ENCODE data around the gene UMODL1.

- TF ChIP-seq ZFP30 (CRISPR knock-in tag; IDR thresholded peaks at IDR 0.05), result no peak
- TF ChIP-seq ZC3H10 (CRISPR knock-in tag; IDR thresholded peaks at IDR 0.05), result no peak
- no peak for TF ChIP-seq RARB (CRISPR knock-in tag; IDR thresholded peaks at IDR 0.05)
- TF ChIP-seq GLIS3 (CRISPR knock-in tag; IDR thresholded peaks at IDR 0.05), result no peak
Observed at GRCh38 chr21:42092771-42093170, 21.7 kb downstream of the UMODL1 start.
